MG63 (cell line): ENCODE data around the gene MAX. TPM values are rescaled to one million over a fixed set of nuclear protein-coding genes. Genes with fewer than 3 reads are reported as not detected.
"Not testable (repeated sequence)": the region's sequence is repeated elsewhere in the genome, so short reads cannot be mapped to it uniquely, and the experiment has no call there.

ENCODE experiments used
- DNase-seq: peaks from one replicate; pipeline ENCODE4 v3.0.0-alpha.2; 2020
- H3K27me3 ChIP-seq: fragments of 250-450 bp; sonication (Bioruptor Pico); 2 replicates; pipeline ENCODE4 v1.5.1; 2020; ENCODE audit warnings: mild to moderate bottlenecking, moderate library complexity
- H3K36me3 ChIP-seq: fragments of 250-450 bp; sonication (Bioruptor Pico); 2 replicates; pipeline ENCODE4 v1.5.1; 2020; ENCODE audit warnings: mild to moderate bottlenecking, moderate library complexity
- H3K4me3 ChIP-seq: fragments of 250-450 bp; sonication (Bioruptor Pico); 2 replicates; pipeline ENCODE4 v1.5.1; 2020; ENCODE audit warnings: mild to moderate bottlenecking, moderate library complexity
- H3K9me3 ChIP-seq: fragments of 250-450 bp; sonication (Bioruptor Pico); 2 replicates; pipeline ENCODE4 v1.5.1; 2020; ENCODE audit warnings: mild to moderate bottlenecking, moderate library complexity
- total RNA-seq: library from RNA; depleted of rRNA; stranded (reverse); fragments of >200 nt; shearing (Covaris generic); gene quantifications from 2 replicates; pipeline ENCODE4 v1.2.3, GENCODE V29; 2014; ENCODE audit warnings: low replicate concordance

MAX gene
- total RNA-seq, 1 experiment from 2014 or later: 30.8 TPM

DNA sequence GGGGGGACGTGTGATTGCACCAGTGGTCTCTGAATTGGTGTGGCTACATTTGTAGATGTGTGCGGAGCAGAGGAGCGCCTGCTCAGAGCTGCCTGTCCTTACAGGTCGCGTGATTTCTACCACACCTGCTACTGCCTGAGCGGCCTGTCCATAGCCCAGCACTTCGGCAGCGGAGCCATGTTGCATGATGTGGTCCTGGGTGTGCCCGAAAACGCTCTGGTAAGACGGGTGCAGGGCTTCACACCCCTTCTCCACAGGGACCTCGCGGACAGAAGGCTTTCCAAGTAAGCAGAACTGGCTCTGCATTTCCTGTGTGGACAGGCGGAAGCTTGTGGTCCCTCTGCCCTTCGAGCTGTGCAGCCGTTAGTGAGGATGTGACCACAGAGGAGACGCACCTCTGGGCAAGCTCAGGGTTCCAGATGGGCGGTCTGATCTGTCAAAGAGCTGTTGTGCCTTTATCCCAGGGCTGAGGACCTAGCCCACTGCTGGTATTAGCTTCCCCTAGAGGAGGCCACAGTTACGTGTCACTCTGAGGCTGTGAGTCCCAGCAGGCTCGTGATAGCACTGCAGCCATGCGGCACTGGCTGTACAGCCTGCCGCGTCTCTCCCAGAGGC is 47.7 kb downstream of the MAX start:
- Histone ChIP-seq H3K36me3 (no peaks in the 10 kb centered on the region), H3K9me3 (no peaks in the 10 kb centered on the region), H3K4me3 (no peak overlapping the region), H3K27me3 (no peaks in the 10 kb centered on the region)
- DNase-seq: no peak

DNA sequence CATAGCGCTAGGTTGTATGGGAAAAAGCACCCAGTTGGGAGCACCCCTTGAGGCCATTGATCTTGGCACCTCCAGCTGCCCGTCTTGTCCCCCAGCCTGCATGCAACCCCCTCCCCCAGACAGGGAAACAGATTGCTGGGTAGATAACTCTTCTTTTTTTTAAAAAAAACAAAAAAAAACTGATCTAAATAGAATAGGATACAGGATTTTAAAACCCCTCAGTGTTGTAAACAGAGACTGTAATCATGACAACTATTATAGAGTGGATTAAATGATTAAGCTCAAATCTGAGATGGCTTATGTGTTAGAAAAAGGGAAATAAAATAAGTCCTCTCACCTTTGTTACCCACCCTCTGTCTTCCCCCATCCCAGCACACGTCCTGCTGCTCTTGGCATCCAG is 48.9 kb downstream of the MAX start:
- Histone ChIP-seq H3K27me3 (no peaks in the 10 kb centered on the region), H3K4me3 (no peak overlapping the region), H3K36me3 (no peaks in the 10 kb centered on the region), H3K9me3 (no peaks in the 10 kb centered on the region)
- no peak for DNase-seq

DNA sequence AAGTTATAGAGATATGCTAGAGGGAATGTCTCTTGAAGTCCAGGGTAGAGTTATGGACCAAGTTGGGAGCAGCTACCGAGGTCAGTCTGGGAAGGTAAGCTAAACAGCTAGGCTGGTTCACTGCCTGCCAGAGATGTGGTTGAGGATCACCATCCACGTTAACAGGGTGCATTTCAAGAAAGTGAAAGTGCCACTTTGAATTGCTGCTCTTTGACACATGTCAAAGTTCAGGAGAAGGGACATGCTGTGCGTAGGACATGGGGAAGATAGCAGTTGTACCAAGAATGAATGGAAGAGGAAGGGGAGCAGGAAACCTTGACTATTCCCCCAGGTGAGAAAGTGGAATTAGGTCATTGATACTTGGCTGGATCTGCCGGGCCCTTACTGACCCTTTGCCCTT is 49.5 kb downstream of the MAX start:
- no peak for DNase-seq
- H3K4me3 ChIP-seq: no peak overlapping the region
- H3K36me3 ChIP-seq: no peaks in the 10 kb centered on the region
- H3K9me3 ChIP-seq: no peaks in the 10 kb centered on the region
- H3K27me3 ChIP-seq: no peaks in the 10 kb centered on the region

DNA sequence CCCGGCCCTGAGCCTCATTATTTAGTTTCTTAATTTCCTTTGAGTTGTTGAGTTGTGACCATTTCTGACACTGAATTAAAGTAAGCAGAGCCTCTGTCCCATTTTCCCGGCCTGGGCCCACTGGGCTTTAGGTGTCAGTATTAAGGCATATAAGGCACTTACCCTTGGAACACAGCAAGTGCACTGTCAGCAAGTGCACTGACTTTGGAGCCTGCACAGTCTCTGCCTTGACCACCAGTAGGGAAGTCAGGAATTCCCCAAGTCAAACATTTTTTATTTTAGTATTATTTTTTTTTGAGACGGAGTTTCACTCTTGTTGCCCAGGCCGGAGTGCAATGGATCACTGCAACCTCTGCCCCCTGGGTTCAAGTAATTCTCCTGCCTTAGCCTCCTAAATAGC is 56.6 kb downstream of the MAX start:
- DNase-seq: no peak
- Histone ChIP-seq H3K27me3 (no peaks in the 10 kb centered on the region), H3K36me3 (no peaks in the 10 kb centered on the region), H3K4me3 (no peak overlapping the region), H3K9me3 (no peaks in the 10 kb centered on the region)

DNA sequence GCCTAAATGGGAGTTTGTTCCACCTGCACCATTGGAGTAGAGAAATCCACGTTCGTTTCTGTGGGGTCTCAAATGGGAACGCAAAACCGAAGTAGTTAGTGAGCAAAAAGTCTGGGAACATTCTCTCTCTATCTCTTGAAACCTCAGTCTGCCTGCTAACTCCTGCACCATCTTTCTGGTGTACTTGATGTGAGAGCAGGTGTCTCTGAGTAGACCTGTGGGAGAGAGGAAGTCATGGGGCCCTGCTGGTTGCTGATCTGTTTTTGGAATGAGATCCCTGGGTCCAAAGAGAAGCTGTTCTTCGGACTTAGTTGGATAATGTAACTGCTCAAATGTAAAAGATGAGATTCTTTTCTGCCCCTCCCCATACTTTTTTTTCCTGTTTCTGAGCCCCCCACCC is 57.3 kb downstream of the MAX start:
- Histone ChIP-seq H3K36me3 (no peaks in the 10 kb centered on the region), H3K27me3 (no peaks in the 10 kb centered on the region), H3K9me3 (no peaks in the 10 kb centered on the region), H3K4me3 (no peak overlapping the region)
- DNase-seq: no peak

DNA sequence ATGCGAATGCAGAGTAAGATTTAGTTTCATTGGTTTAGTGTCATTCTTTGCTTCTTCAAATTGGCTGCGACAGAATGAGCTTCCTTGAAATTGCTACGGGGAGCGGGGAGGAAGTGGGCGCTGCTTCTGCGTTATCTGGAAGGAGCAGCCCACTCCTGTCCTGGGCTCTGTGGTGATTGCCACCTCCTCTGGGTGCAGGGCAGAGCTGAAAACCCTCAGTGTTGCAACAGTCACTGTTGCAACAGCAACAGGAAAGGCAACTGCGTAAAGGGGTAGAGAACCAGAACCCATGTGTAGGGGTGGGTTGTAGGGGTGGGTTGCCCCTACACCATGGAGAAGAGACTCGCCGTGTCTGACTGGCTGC is 57.7 kb downstream of the MAX start:
- Histone ChIP-seq H3K27me3 (no peaks in the 10 kb centered on the region), H3K9me3 (no peaks in the 10 kb centered on the region), H3K4me3 (no peak overlapping the region), H3K36me3 (no peaks in the 10 kb centered on the region)
- DNase-seq: no peak

DNA sequence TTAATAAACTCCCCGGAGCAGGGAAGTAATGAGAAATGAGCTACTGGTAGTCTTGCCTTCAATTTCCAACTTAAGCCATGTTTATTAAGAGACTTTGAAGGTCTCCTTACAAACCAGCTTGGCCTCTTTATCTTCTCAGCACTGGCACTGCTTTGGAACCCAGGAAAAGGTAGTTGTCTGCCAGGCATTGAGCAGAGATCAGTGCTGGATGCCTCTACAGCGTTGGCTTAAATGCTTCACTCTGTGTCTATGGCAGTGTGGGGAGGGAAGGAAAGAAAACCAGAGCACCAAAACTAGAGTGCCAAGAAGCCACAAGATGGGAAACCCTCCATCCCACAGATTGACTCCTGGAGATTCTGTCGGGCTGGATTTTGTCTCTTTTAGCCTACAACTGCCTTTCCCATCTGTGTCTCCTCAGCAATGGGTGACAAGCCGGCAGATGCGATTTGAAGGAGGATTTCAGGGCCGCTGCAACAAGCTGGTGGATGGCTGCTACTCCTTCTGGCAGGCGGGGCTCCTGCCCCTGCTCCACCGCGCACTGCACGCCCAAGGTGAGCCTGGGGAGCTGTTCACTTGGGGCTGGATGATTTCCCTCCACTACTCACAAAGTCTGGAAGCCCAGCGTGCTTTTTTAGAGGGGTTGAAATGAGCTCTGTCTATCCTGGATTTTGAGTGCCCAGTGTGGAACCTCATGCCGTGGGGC is 58.3 kb downstream of the MAX start:
- H3K36me3 ChIP-seq: no peaks in the 10 kb centered on the region
- H3K27me3 ChIP-seq: no peaks in the 10 kb centered on the region
- no peak overlapping the region for H3K4me3 ChIP-seq
- DNase-seq: no peak
- H3K9me3 ChIP-seq: no peaks in the 10 kb centered on the region

DNA sequence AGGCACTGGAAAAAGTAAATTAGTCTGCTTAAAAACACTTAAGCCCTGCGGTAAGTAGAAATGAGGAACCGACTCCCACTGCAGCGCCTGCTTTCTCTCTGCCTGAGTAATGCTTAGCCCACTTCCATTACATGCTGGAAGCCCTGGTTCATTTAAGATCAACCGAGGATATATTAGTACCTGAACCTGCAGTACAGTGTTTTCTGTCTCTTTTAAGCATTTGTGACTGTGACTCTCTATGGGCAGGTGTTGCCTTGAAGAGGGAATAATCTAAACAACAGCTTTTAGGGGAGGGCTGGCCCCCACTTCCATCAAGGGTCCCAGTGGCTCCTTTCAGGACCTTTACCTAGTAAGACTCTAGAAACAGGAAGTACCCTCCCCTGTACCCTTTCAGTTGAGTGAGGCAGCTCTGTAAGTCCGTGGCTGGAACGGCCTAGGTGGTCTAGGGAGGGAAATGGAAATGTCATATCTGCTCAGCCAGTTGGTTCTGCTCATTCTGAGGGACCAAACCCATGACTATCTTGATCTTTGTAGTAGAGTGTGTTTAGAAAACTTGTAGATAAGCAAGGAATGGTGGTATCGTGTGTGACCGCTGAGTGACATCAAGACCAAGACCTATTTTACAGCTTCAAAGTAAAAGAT is 59.5 kb downstream of the MAX start:
- Histone ChIP-seq H3K27me3 (no peaks in the 10 kb centered on the region), H3K36me3 (no peaks in the 10 kb centered on the region), H3K4me3 (no peak overlapping the region), H3K9me3 (no peaks in the 10 kb centered on the region)
- no peak for DNase-seq

DNA sequence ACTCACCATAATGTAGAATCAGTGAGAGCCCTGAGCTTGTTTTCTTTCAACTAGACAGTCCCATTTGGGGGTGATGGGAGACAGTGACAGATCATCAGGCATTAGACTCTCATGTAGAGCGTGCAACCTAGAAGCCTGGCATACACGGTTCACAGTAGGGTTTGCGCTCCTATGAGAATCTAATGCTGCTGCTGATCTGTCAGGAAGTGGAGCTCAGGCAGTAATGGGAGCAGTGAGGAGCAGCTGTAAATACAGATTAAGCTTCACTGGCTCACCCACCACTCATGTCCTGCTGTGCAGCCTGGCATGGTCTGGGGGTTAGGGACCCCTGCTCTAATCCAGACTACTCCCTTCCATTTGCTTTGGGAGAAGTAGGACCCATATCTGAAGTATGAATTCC is 60.0 kb downstream of the MAX start:
- H3K4me3 ChIP-seq: no peak overlapping the region
- no peaks in the 10 kb centered on the region for H3K9me3 ChIP-seq
- H3K27me3 ChIP-seq: no peaks in the 10 kb centered on the region
- no peaks in the 10 kb centered on the region for H3K36me3 ChIP-seq
- DNase-seq: no peak

DNA sequence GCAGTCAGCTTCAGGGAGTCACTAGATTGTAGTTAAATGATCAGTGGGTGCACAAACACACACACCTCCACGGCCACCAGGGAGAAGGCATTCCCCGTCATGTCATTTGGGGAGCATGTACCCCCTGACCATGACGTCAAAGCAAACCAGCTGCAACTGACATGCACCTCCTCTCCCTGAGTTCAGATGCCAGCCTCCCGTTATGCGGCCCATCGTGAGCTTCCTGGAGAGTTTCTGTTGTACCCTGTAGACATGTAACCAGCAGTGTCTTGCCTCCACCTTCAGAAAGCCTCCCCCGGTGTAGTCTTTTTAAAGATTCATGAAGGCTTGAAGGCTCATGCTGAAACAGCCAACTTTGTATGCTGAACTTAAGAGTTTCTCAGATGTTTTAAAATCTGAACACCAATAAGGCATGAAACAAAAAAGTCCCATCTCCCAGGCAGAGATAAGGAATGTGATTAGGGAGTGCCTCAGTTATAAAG is 60.8 kb downstream of the MAX start:
- no peak for DNase-seq

DNA sequence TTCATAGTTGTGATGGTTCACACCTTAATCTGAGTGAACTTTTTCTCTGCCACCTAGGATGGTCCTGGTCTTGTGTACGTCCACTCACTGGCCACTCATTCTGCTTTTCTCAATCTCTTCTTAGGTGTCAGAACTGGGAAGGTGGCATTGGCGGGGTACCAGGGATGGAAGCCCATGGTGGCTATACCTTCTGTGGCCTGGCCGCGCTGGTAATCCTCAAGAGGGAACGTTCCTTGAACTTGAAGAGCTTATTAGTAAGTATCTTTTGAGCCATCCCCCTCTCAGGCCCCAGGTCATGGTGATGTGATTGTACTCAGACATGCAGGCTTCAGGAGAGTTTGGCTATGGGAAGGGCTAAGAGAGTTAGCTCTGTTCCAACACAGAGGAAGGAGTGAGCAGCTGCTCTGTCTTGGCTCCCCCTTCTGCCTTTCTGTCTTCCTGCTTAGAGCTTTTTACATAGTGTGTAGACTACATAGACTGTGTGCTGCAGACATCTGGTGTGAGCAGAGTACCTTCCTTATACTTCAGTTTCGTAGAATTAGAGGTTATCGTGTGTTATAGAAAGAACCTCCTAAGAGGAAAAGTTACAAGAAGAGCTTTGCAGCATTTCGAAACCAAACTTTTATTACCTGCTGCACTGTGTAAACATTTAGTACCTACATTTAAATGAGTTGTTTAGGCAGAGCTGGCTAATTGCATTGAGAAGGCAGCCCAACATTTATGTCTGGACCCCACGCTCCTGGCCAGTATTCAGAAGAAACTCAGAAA is 61.5 kb downstream of the MAX start:
- no peak for DNase-seq
- no peaks in the 10 kb centered on the region for H3K9me3 ChIP-seq
- no peak overlapping the region for H3K4me3 ChIP-seq
- no peaks in the 10 kb centered on the region for H3K27me3 ChIP-seq
- no peaks in the 10 kb centered on the region for H3K36me3 ChIP-seq

More for the DNA sequence above, 60.8 kb downstream of the MAX start:
- Histone ChIP-seq H3K4me3 (no peak overlapping the region), H3K36me3 (no peaks in the 10 kb centered on the region), H3K9me3 (no peaks in the 10 kb centered on the region), H3K27me3 (no peaks in the 10 kb centered on the region)

DNA sequence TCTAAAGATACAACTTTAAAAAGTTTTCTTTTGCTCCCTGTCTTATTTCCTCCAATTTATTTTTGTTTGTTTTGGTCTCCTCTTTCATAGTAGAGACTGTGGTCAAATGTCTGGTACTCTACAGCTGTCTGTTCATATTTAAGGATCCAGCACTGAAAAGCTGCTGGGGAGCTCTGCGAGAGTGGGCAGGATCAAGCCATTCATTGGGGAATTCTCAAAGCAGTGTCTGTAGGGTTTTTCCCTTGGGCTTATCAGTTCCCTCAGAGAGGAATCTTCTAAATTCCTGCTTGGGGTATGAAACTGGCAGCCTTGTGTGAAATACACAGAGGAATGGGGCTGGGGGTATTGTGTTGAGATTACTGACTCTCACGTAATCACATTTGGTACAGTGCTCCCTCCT is 63.4 kb downstream of the MAX start:
- Histone ChIP-seq H3K36me3 (no peaks in the 10 kb centered on the region), H3K27me3 (no peaks in the 10 kb centered on the region), H3K9me3 (no peaks in the 10 kb centered on the region), H3K4me3 (no peak overlapping the region)
- DNase-seq: no peak

DNA sequence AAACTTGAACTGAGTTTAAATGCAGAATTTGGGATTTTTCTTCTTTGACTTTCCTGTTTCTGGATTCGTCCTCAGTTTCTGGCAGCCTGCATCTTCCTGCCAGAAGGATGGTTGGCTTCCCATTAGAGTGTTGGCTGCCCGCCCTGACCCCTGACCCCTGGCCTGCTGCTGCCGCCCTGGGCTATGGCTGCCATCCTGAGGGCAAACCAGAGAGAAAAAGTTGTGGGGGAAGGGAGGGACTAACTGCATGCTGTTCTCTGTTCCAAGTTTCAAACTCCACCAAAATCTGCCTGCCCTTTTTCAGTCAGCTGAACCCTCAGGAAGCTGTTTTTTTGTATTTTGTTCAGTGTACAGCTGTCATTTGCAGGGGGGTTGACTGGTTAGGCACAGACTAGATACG is 67.3 kb downstream of the MAX start:
- Histone ChIP-seq H3K27me3 (no peaks in the 10 kb centered on the region), H3K9me3 (no peaks in the 10 kb centered on the region), H3K4me3 (no peak overlapping the region), H3K36me3 (no peaks in the 10 kb centered on the region)
- DNase-seq: peak; percentile 69

DNA sequence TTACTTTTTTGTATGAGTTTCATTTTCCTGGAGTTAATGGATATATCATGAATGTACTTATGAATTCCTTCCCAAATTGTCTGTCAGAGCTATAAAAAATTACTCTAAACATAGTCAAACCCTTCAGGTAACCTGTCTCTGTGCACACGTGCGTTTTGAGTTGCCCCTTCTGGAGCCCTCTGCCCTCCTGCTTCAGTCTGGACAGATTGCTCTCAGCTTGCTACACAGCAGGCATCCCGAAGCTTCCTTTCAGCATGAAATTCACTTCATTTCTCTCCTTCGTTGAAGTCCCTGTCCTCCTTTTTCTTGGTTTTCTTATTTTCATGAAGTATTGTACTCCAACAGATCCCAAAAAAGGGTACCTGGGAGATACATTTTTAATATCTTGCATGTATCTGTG is 68.3 kb downstream of the MAX start:
- no peak for DNase-seq
- Histone ChIP-seq H3K27me3 (no peaks in the 10 kb centered on the region), H3K36me3 (no peaks in the 10 kb centered on the region), H3K4me3 (no peak overlapping the region), H3K9me3 (no peaks in the 10 kb centered on the region)

DNA sequence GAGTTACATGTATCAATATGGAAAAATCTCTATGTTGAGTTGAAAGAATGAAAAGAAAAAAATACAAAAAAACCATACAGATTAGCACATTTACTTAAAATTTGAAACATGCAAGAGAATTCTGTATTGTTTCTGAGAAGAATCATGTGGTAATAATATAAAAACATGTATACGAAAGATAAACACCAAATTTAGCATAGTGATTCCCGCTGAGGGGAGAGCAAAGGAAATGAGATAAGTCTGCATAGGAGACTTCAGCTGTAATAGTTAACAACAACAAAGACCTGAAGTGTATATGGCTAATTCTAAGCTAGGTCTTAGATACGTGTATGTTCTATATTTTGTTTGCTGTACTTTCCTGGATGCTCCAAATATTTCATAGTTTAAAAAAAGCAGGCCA is 69.1 kb downstream of the MAX start:
- DNase-seq: no peak
- no peak overlapping the region for H3K4me3 ChIP-seq
- H3K36me3 ChIP-seq: no peaks in the 10 kb centered on the region
- no peaks in the 10 kb centered on the region for H3K9me3 ChIP-seq
- H3K27me3 ChIP-seq: no peaks in the 10 kb centered on the region

DNA sequence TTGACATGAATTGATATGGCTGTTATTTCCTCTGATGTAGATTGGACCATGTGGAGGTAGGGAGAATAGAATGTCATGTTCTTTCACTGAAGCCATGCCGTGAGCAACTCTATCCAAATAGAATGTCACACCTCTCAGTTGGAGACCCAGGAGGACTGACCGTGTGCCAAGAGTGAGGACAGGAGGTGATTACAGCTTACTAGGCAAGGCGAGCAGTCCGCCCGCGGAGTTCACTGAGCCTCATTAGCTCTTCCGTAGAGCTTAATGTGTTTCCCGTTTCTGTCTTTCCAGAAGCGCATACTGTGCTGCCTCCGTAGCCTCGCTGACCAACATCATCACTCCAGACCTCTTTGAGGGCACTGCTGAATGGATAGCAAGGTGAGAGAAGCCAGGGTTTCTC is 70.0 kb downstream of the MAX start:
- H3K36me3 ChIP-seq: no peaks in the 10 kb centered on the region
- no peaks in the 10 kb centered on the region for H3K9me3 ChIP-seq
- no peak for DNase-seq
- no peaks in the 10 kb centered on the region for H3K27me3 ChIP-seq
- no peak overlapping the region for H3K4me3 ChIP-seq

DNA sequence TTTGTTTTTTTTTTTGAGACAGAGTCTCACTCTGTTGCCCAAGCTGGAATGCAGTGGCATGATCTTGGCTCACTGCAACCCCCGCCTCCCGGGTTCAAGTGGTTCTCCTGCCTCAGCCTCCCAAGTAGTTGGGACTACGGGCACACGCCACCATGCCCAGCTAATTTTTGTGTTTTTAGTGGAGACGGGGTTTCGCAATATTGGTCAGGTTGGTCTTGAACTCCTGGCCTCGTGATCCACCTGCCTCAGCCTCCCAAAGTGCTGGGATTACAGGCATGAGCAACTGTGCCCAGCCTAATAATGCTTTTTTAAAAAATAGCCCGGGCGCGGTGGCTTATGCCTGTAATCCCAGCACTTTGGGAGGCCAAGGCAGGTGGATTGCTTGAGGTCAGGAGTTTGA is 71.0 kb downstream of the MAX start:
- not testable (repeated sequence) for H3K27me3 ChIP-seq, H3K9me3 ChIP-seq, DNase-seq, H3K4me3 ChIP-seq, H3K36me3 ChIP-seq
